Measurements from ENCODE around the gene FAP. TPM values are rescaled to one million over a fixed set of nuclear protein-coding genes. Genes with fewer than 3 reads are reported as not detected.

FAP gene
- total RNA-seq, 2 donors from 2014 or later = not detected

DNA sequence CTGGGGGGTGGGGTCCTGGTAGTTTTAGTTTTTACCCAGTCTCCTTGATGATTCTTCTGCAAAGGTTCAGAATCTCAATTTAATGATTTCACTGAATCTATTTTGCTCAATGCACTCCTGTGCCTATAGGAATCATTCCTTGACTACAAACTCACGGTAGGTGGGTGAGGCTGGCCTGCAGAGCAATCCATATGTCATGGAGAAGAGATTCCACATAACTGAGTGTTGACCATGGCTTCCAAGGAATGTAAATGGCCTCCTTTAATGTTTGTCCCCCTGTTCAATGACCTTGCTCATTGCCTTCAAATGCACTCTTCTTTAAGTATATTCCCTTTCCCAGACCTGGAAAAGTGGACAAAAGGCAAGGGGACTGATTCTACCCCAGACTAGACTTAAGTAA is 12.5 kb downstream of the FAP start:
- no peak for DNase-seq (ENCODE audit: low spot score)
- Mint-ChIP-seq H3K4me1 (ENCODE audit: low read depth in 2 of 2) (no peaks in the 10 kb centered on the region), H3K27me3 (peaks cover 26 to 28% of the 10 kb centered on the region in 2 donors), H3K9me3 (no peaks in the 10 kb centered on the region), H3K4me3 (no peak overlapping the region), H3K36me3 (no peaks in the 10 kb centered on the region), H3K27ac (no peak overlapping the region)
- no peak for ATAC-seq

DNA sequence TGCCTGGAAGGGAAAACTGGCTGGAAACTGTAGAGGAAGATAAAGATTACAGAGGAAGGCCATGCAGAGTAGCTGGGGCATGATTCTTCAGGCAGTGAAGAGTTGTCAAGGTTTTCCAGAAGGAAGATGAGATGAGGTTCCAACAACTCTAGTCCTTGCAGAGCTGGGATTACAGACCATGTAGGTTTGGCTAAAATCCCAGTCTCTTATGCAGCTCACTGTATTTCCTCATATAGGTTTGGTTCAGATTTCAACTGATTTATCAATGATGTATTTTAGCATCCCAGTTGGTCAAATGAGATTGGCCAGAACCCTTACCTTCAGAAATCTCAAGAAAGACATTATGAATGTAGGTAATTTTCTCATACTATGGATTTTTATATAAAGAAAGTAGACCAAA is 16.4 kb downstream of the FAP start:
- no peak overlapping the region for H3K4me3 Mint-ChIP-seq
- peaks cover 21 to 22% of the 10 kb centered on the region in 2 donors for H3K27me3 Mint-ChIP-seq
- no peaks in the 10 kb centered on the region for H3K36me3 Mint-ChIP-seq
- H3K27ac Mint-ChIP-seq = no peak overlapping the region
- no peak for DNase-seq (ENCODE audit: low spot score)
- H3K9me3 Mint-ChIP-seq = no peaks in the 10 kb centered on the region
- no peak for ATAC-seq
- H3K4me1 Mint-ChIP-seq (ENCODE audit: low read depth in 2 of 2) = no peaks in the 10 kb centered on the region

- H3K27ac Mint-ChIP-seq = no peak overlapping the region
- H3K36me3 Mint-ChIP-seq = no peaks in the 10 kb centered on the region
- H3K4me3 Mint-ChIP-seq = no peak overlapping the region
- H3K27me3 Mint-ChIP-seq = peaks cover 21 to 36% of the 10 kb centered on the region in 2 donors
- ATAC-seq (peak; percentile 76 to 81), DNase-seq (ENCODE audit: low spot score) (peak; percentile 80)
- H3K4me1 Mint-ChIP-seq (ENCODE audit: low read depth in 2 of 2) = peaks cover 0 to 3% of the 10 kb centered on the region in 2 donors
- H3K9me3 Mint-ChIP-seq = no peaks in the 10 kb centered on the region
Observed at GRCh38 chr2:162221064-162221463, 22.2 kb downstream of the FAP start.

GRCh38 chr2:162220368-162220767 is 22.9 kb downstream of the FAP start:
- Mint-ChIP-seq H3K27me3 (peaks cover 21 to 36% of the 10 kb centered on the region in 2 donors), H3K4me1 (ENCODE audit: low read depth in 2 of 2) (peaks cover 0 to 3% of the 10 kb centered on the region in 2 donors), H3K36me3 (no peaks in the 10 kb centered on the region), H3K9me3 (no peaks in the 10 kb centered on the region), H3K4me3 (no peak overlapping the region), H3K27ac (no peak overlapping the region)
- ATAC-seq = no peak
- no peak for DNase-seq (ENCODE audit: low spot score)

- ATAC-seq (no peak), DNase-seq (ENCODE audit: low spot score) (no peak)
- Mint-ChIP-seq H3K27ac (no peak overlapping the region), H3K36me3 (no peaks in the 10 kb centered on the region), H3K4me3 (no peak overlapping the region), H3K27me3 (peaks cover 17 to 29% of the 10 kb centered on the region in 2 donors), H3K9me3 (no peaks in the 10 kb centered on the region), H3K4me1 (ENCODE audit: low read depth in 2 of 2) (peaks cover 0 to 3% of the 10 kb centered on the region in 2 donors)
Observed at GRCh38 chr2:162219426-162219825, 23.8 kb downstream of the FAP start.

- no peak for DNase-seq (ENCODE audit: low spot score)
- no peak for ATAC-seq
- Mint-ChIP-seq H3K36me3 (no peaks in the 10 kb centered on the region), H3K4me1 (ENCODE audit: low read depth in 2 of 2) (peaks cover 0 to 3% of the 10 kb centered on the region in 2 donors), H3K4me3 (no peak overlapping the region), H3K27ac (no peak overlapping the region), H3K27me3 (peaks cover 17 to 29% of the 10 kb centered on the region in 2 donors), H3K9me3 (no peaks in the 10 kb centered on the region)
Observed at GRCh38 chr2:162217598-162217997, 25.6 kb downstream of the FAP start.

GRCh38 chr2:162215162-162215561 is 28.1 kb downstream of the FAP start:
- DNase-seq (ENCODE audit: low spot score) = no peak
- H3K4me1 Mint-ChIP-seq (ENCODE audit: low read depth in 2 of 2) = no peaks in the 10 kb centered on the region
- no peak for ATAC-seq
- H3K9me3 Mint-ChIP-seq = no peaks in the 10 kb centered on the region
- no peak overlapping the region for H3K4me3 Mint-ChIP-seq
- H3K27me3 Mint-ChIP-seq = peaks cover 15 to 43% of the 10 kb centered on the region in 2 donors
- no peak overlapping the region for H3K27ac Mint-ChIP-seq
- H3K36me3 Mint-ChIP-seq = no peaks in the 10 kb centered on the region

- H3K27ac Mint-ChIP-seq = no peak overlapping the region
- H3K4me3 Mint-ChIP-seq = no peak overlapping the region
Observed at GRCh38 chr2:162212366-162212765, 30.9 kb downstream of the FAP start.

DNA sequence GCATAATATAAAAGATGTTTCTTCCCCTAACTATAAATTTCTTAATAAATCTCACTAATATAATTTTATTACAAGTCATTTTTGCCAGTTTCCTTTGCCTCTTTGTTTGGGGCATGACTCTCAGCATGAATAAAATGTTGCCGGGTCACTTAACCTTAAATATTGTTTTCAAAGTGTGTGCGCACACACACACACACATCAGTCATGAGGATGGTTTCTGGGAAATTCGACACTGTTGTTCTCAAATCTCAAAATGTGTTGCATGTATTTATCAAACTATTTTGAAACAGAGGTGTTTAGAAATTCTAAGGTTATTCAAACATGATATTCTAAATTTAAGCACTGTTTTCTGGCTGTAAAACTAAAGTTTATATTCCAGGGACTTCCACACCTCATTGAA is 31.5 kb downstream of the FAP start:
- no peak for ATAC-seq
- peaks cover 3 to 22% of the 10 kb centered on the region in 2 donors for H3K27me3 Mint-ChIP-seq
- no peaks in the 10 kb centered on the region for H3K9me3 Mint-ChIP-seq
- no peak for DNase-seq (ENCODE audit: low spot score)
- no peak overlapping the region for H3K4me3 Mint-ChIP-seq
- H3K36me3 Mint-ChIP-seq = no peaks in the 10 kb centered on the region
- no peaks in the 10 kb centered on the region for H3K4me1 Mint-ChIP-seq (ENCODE audit: low read depth in 2 of 2)
- no peak overlapping the region for H3K27ac Mint-ChIP-seq

More at GRCh38 chr2:162212366-162212765, 30.9 kb downstream of the FAP start:
- Mint-ChIP-seq H3K9me3 (no peaks in the 10 kb centered on the region), H3K36me3 (no peaks in the 10 kb centered on the region), H3K27me3 (peaks cover 9 to 28% of the 10 kb centered on the region in 2 donors), H3K4me1 (ENCODE audit: low read depth in 2 of 2) (no peaks in the 10 kb centered on the region)
- no peak for ATAC-seq
- DNase-seq (ENCODE audit: low spot score) = no peak

DNA sequence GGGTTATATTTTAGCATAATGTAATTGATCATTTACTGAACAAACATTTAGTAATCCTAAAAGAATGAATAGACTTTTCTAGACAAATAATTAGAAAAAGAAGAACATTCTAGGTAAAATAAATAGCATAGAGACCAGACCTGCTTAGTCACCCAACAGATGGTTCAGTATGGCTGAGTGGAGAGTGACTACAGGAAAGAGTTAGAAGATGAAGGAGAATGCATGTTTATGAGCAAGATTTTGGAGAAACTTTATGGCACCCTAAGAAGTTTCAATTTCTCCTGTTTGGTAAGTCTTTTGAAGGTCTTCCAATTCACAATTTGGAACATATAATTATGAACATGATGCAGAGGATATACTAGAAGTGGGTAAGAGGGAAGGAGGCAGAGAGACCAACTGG is 32.9 kb downstream of the FAP start:
- Mint-ChIP-seq H3K27ac (no peak overlapping the region), H3K4me1 (ENCODE audit: low read depth in 2 of 2) (no peaks in the 10 kb centered on the region), H3K9me3 (no peaks in the 10 kb centered on the region), H3K27me3 (peaks cover 3 to 14% of the 10 kb centered on the region in 2 donors), H3K4me3 (no peak overlapping the region), H3K36me3 (no peaks in the 10 kb centered on the region)
- ATAC-seq = no peak
- no peak for DNase-seq (ENCODE audit: low spot score)

GRCh38 chr2:162202203-162202602 is 41.0 kb downstream of the FAP start:
- Mint-ChIP-seq H3K36me3 (no peaks in the 10 kb centered on the region), H3K27me3 (peaks cover 9 to 22% of the 10 kb centered on the region in 2 donors), H3K4me3 (no peak overlapping the region), H3K4me1 (ENCODE audit: low read depth in 2 of 2) (no peaks in the 10 kb centered on the region), H3K27ac (no peak overlapping the region), H3K9me3 (no peaks in the 10 kb centered on the region)
- ATAC-seq = no peak
- DNase-seq (ENCODE audit: low spot score) = no peak

GRCh38 chr2:162200636-162201035 is 42.6 kb downstream of the FAP start:
- Mint-ChIP-seq H3K27ac (no peak overlapping the region), H3K27me3 (peaks cover 9 to 22% of the 10 kb centered on the region in 2 donors), H3K4me1 (ENCODE audit: low read depth in 2 of 2) (no peaks in the 10 kb centered on the region), H3K36me3 (no peaks in the 10 kb centered on the region), H3K9me3 (no peaks in the 10 kb centered on the region), H3K4me3 (no peak overlapping the region)
- DNase-seq (ENCODE audit: low spot score) (no peak), ATAC-seq (no peak)

DNA sequence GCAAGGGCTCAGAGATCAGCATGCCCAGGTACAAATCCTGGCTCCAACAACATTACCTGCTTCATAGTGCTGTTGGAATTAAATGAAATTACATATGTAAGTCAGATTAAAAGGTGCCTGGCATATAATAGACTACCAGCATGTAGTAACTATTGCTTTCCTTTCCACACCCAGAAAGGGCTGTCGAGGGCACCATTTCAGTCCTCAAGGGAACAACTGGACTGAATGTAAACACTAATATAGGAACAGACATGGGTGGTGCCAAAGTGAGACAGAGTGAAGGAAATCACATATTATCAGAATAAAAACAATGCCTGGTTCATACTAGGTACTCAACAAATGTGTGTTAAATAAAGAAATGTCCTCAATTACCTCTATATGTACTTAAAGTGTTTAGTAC is 43.3 kb downstream of the FAP start:
- H3K4me1 Mint-ChIP-seq (ENCODE audit: low read depth in 2 of 2) = no peaks in the 10 kb centered on the region
- H3K27me3 Mint-ChIP-seq = peaks cover 12 to 25% of the 10 kb centered on the region in 2 donors
- H3K27ac Mint-ChIP-seq = no peak overlapping the region
- no peaks in the 10 kb centered on the region for H3K9me3 Mint-ChIP-seq
- H3K4me3 Mint-ChIP-seq = no peak overlapping the region
- DNase-seq (ENCODE audit: low spot score) (no peak), ATAC-seq (no peak)
- H3K36me3 Mint-ChIP-seq = no peaks in the 10 kb centered on the region

GRCh38 chr2:162198239-162198638 is 45.0 kb downstream of the FAP start:
- H3K4me1 Mint-ChIP-seq (ENCODE audit: low read depth in 2 of 2) = no peaks in the 10 kb centered on the region
- DNase-seq (ENCODE audit: low spot score) (no peak), ATAC-seq (no peak)
- no peak overlapping the region for H3K27ac Mint-ChIP-seq
- no peak overlapping the region for H3K4me3 Mint-ChIP-seq
- no peaks in the 10 kb centered on the region for H3K9me3 Mint-ChIP-seq
- H3K36me3 Mint-ChIP-seq = no peaks in the 10 kb centered on the region
- H3K27me3 Mint-ChIP-seq = peaks cover 12 to 23% of the 10 kb centered on the region in 2 donors

- Mint-ChIP-seq H3K4me3 (no peak overlapping the region), H3K9me3 (no peaks in the 10 kb centered on the region), H3K36me3 (no peaks in the 10 kb centered on the region), H3K27me3 (peaks cover 19 to 32% of the 10 kb centered on the region in 2 donors), H3K4me1 (ENCODE audit: low read depth in 2 of 2) (no peaks in the 10 kb centered on the region), H3K27ac (no peak overlapping the region)
- ATAC-seq (no peak), DNase-seq (ENCODE audit: low spot score) (no peak)
Observed at GRCh38 chr2:162197069-162197825, 46.0 kb downstream of the FAP start.

Measured in natural killer cell treated with Interleukin-12 subunit alpha and Interleukin-12 subunit beta and Interleukin-15 and Interleukin-18, amount 100 ng/mL, for 72 hours (primary cell).